Fibroblast of skin of right quadriceps (primary cell): ENCODE results near the gene JMJD6.
A peak's percentile ranks its signal among the peaks of the same experiment; 100 is the strongest.

Experiments used
- DNase-seq: peaks from one replicate; pipeline ENCODE4 v3.0.0-alpha.2; 2013

Gene JMJD6

DNA sequence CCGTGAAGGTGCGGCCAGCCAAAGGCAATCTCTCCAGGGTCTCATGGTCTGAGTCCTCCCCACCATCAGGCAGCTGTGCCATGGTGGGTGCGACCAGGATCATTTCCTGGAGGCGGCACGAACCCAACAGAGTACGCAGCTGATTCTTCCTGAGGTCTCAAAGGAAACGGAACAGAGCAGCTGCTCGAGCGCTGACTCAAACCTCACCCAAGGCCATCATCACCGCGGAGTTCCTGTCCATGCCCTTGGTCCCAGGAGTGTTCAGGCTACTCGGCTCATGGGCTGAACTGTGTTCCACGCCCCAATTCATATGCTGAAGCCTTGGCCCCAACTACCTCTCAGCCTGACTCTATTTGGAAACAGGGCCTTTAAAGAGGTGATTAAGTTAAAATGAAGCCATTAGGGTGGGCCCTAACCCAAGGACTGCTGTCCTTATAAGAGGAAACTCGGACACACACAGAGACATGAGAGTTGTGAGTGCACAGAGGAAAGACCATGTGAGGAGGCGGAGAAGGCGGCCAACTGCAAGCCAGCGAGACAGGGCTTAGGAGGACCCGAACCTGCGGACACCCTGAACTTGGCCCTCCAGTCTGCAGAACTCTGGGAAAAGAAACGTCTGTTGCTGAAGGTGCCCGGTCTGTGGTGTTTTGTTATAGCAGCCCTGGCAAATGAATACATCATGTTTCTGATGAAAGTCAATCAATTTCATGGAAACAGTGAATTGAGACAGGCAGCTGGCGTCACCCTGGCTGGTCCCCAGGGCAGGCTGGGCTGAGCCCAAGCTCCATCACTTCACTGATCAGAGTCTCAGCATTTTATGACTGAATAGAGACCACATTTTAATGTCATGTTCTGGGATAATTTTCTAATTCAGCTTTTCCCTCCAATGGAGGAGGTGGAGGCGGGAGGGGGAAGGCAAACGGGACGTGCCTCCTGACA is 29.4 kb downstream of the JMJD6 start:
- DNase-seq, result no peak

- DNase-seq, result no peak
Measured at GRCh38 chr17:76695059-76695831, 31.2 kb downstream of the JMJD6 start.

- no peak for DNase-seq
Measured at GRCh38 chr17:76691379-76692191, 34.8 kb downstream of the JMJD6 start.

DNA sequence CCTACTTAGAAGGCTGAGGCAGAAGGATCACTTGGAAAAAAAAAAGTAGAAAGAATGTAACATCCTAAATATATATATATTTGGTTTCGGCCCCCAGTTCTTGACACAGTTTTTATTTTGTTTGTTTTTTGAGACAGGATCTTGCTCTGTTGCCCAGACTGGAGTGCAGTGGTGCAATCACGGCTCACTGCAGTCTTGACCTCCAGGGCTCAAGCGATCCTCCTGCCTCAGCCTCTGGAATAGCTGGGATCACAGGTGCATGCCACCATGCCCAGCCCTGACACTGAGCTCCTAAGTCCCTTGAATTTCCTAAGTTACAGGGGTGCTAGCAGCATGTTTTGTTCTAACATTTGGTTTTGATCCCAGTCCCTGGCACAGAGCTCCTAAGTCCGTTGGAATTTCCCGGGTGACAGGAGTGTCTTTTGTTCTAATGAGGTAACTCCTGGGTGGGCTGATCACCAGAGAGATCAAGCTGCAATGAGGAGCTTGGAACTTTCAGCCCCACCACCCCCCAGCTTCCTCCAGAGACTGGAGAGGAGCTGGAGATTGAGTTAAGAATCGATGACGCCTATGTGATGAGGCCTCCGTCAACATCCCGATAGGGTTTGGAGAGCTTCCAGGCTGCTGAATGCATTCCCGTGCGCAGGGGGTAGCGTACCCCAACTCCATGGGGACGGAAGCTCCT is 35.7 kb downstream of the JMJD6 start:
- no peak for DNase-seq

GRCh38 chr17:76689859-76690258 is 36.5 kb downstream of the JMJD6 start:
- DNase-seq, result no peak

DNA sequence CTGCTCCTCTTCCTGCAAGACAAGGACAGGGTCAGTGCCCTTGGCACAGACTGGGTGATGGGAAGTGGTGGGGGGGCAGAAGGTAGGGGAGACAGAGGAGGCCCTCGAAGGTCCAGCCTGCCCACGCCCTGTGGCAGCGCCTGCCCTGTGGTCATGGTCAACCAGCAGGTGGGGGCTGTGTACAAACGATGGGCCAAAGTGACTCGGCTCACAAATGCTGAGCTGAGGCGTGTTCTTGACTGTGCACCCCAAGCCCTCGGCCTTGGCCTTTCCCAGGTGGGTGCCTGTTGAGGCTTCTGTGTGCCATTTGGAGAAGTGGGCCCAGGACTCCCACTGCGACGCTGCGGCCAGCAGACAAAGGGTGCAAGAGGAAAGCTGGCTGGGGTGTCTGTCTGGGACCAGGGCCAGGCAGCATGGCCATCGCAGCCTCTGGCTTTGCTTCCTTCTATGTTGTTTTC is 38.2 kb downstream of the JMJD6 start:
- DNase-seq, result no peak

- DNase-seq, result no peak
Measured at GRCh38 chr17:76687298-76688164, 38.9 kb downstream of the JMJD6 start.

GRCh38 chr17:76686538-76687297 is 39.7 kb downstream of the JMJD6 start:
- no peak for DNase-seq

GRCh38 chr17:76685846-76686245 is 40.6 kb downstream of the JMJD6 start:
- no peak for DNase-seq

DNA sequence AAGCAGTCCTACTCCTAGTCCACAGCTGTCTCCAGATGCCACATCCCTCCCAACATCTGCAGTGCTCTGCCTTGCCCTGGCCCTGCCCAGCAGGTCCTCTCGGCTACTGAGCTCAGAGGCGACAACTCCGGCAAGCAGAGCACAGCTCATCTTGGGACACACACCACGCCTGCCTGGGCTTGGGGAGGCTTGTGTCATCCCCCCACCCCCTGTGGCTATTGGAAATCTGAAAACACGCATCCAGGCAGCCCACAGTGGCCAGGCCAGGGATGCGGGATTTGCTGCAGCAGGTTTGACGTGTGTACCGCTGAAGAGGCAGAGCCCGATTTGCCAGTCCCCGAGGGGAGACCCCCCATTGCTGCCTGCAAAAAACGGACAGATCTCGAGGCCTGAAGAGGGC is 41.0 kb downstream of the JMJD6 start:
- no peak for DNase-seq

DNA sequence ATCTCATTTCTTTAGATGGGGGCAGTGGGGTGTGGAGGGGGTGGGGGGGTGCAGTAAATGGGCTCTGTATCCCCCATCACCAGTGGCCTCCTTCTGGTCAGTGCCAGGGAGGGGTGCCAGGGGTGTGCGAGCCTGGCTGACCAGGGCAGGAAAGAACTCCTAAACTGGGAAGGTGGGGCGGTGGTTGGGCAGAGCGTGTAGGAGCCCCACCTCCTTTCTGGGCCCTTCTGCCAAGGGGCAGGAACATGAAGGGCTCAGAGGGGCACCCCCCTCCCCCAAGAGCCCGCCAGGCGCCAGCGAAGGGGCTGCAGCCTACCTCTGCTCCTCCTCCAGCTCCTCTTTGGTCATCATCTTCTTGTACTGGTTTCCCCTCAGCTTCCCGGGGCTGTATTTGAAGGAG is 41.6 kb downstream of the JMJD6 start:
- DNase-seq, result no peak

GRCh38 chr17:76683921-76684745 is 42.3 kb downstream of the JMJD6 start:
- no peak for DNase-seq

DNA sequence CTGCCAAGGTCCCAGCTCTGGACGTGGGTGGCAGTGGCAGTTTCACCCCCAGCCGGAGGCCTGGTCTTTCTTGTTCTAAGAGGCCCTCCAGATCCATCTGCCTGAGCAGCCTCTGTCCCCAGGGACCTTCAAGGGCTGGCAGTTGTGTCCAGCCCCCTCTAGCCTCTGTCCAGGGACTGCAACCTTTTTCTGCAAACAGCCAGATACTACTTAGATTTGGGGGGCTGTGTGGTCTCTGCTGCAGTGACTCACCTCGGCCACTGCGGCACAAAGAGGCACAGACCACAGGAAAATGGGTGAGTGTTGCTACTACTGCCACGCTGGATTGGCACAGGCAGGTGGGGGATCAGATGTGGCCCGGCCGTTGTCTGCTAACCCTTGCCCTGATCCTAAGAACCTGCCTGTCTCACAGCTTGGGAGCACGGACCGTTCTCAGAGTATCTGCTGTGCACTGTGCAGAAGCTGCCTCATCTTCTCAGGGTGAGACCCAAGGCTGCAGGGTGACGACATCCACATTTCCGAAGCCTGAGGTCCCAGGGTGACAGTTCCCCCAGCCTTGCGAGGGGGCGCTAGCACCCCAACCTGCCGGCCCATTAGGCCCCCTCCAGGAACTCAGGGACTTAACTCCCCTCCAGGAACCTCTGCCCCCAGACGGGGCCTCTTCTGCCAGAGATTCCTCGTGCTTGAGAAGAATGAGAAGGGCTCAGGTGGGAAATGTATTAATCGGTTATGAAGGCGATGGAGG is 43.2 kb downstream of the JMJD6 start:
- DNase-seq, result no peak

DNA sequence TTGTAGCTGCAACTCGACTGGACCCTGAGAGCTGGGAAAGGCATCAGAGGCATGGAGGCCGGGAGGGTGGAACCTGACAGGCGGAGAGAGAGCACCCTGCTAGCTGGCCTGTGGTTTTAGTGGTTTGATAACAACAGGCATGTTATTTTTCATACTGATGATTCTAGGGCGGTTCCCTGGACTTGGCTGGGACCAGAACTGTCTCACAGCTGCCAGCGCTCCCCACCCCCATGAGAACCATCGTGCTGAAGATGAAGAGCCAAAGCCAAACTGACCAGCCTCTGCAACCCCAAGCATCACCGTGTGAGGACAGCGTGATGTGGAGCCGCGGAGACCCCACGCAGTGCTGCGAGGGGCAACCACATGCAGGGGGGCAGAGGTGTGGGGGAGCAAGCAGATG is 44.1 kb downstream of the JMJD6 start:
- DNase-seq, result no peak

DNA sequence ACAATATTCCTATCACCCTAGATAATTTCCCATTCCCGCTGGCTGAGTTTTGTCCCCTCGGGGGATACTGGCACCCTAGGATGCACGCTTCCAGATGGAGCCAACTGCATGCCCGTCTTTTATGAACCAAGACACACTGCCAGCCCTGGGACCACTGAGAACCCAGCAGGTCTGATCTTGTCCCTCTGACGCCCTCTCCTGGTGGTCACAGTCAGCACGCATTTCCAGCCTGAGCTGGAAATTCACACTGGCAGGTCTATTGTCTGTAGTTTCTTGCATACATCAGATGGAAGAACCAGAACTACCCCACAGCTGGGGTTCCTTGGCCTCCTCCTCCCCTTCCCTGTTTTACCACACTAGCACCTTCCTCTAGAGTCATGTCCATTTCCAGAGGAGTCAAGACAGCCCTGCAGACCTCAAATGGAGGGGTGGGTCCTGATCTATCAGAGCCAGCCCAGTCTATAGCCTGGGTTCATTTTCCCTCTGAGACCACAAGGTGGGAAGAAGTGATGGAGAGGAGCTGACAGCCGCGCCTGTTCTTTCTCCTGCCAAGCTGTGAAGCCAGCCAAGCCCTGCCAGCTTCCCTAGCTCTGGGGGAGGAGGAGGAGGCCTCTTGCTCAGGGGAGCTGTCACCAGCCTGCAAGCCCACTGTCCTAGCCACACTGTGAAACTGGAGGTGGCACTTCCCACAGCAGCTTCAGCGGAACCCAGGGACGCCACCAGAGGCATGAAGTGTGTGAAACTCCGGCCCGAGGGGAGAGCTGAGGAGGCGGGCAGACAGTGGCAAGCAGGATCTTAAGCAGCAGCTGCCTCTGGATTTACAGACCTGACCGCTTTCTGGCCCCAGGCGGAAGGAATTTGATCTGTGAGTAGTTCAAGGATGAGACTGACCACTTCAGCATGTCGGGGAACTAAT is 44.9 kb downstream of the JMJD6 start:
- peak; percentile 56 for DNase-seq

- DNase-seq, result no peak
Measured at GRCh38 chr17:76679239-76679638, 47.2 kb downstream of the JMJD6 start.

- DNase-seq, result no peak
Measured at GRCh38 chr17:76678330-76678729, 48.1 kb downstream of the JMJD6 start.

GRCh38 chr17:76677406-76677805 is 49.0 kb downstream of the JMJD6 start:
- no peak for DNase-seq
